Upper lobe of right lung (tissue), 1 donor: ENCODE data around the gene HOXB9. TPM values are rescaled to one million over a fixed set of nuclear protein-coding genes. Genes with fewer than 3 reads are reported as not detected.
A peak's percentile ranks its signal among the peaks of the same experiment; 100 is the strongest.

ENCODE experiments used
- ATAC-seq: fragments of 200-7000 bp; cut with Tn5 transposase; one replicate; pipeline ENCODE4 v1.9.1; 2020; ENCODE audit warnings: mild to moderate bottlenecking, moderate library complexity
- DNase-seq: peaks from one replicate; pipeline ENCODE4 v3.0.0-alpha.2; 2020
- H3K27ac ChIP-seq: fragments of 200-600 bp; one replicate; pipeline ENCODE4 v1.8.0; 2022
- H3K27me3 ChIP-seq: fragments of 200-600 bp; one replicate; pipeline ENCODE4 v1.8.0; 2022; ENCODE audit warnings: mild to moderate bottlenecking
- H3K36me3 ChIP-seq: fragments of 200-600 bp; one replicate; pipeline ENCODE4 v1.8.0; 2022
- H3K4me1 ChIP-seq: fragments of 200-600 bp; one replicate; pipeline ENCODE4 v1.8.0; 2022
- H3K4me3 ChIP-seq: fragments of 200-600 bp; one replicate; pipeline ENCODE4 v1.8.0; 2022; ENCODE audit warnings: mild to moderate bottlenecking
- H3K9me3 ChIP-seq: fragments of 200-600 bp; one replicate; pipeline ENCODE4 v1.8.0; 2022
- CTCF ChIP-seq: fragments of 200-600 bp; IDR thresholded peaks from one replicate; pipeline ENCODE4 v1.8.0; 2022; ENCODE audit warnings: antibody characterized with exemption
- intact Hi-C: fragments of 100-400 bp; cut with DNase I; formaldehyde crosslinking; loops from one replicate; pipeline ENCODE4 v1.11.0; 2022
- long read RNA-seq: library from polyadenylated mRNA; unstranded; transcript quantifications from one replicate; pipeline ENCODE4 v2.0.0, GENCODE V29; 2021
- total RNA-seq: library from RNA; stranded (reverse); fragmentation: NEBNext Ultra II Directional; extraction: Animal tissue kit (Norgen Biotek cat#: 25700); gene quantifications from one replicate; pipeline ENCODE4 v1.2.1, GENCODE V29; 2021
- donor health status: DM: no; HTN: yes; CAD: no; lungs with severe emphysema.

Gene HOXB9
- total RNA-seq, result not detected
- long read RNA-seq, result 0 reads

GRCh38 chr17:48626245-48627117, at the start of gene HOXB9:
TSS of gene HOXB9 (minus strand) at chr17:48626358. CDS start at chr17:48626269, 89 bp downstream.
- Histone ChIP-seq H3K27me3 (peaks cover 100% of the 10 kb centered on the region), H3K9me3 (no peaks in the 10 kb centered on the region), H3K36me3 (no peaks in the 10 kb centered on the region), H3K4me1 (peaks cover 22% of the 10 kb centered on the region), H3K27ac (no peak within 1 kb of the TSS), H3K4me3 (peak within 1 kb of the TSS; percentile 31)
- ATAC-seq (peak; percentile 4), DNase-seq (no peak)
- TF ChIP-seq CTCF, result no peak
- intact Hi-C loops, result loop anchor here (10.0 kb wide), 1 partner anchor 312 kb away; no protein-coding TSS in a partner anchor

- intact Hi-C loops, result loop anchor here (5.0 to 10.0 kb wide), 2 partner anchors 122 to 210 kb away; no protein-coding TSS in a partner anchor
These were observed 46.2 kb upstream of the HOXB9 start for GRCh38 chr17:48672340-48672739.

GRCh38 chr17:48671697-48672171, 45.6 kb upstream of the HOXB9 start:
- no peaks in the 10 kb centered on the region for H3K36me3 ChIP-seq
- peak; percentile 85 for DNase-seq
- intact Hi-C loops, result loop anchor here (5.0 to 10.0 kb wide), 2 partner anchors 123 to 211 kb away; no protein-coding TSS in a partner anchor
- TF ChIP-seq CTCF, result peak; percentile 91
- H3K9me3 ChIP-seq, result no peaks in the 10 kb centered on the region
- peaks cover 11% of the 10 kb centered on the region for H3K4me1 ChIP-seq
- ATAC-seq, result peak; percentile 95
- no peak overlapping the region for H3K27ac ChIP-seq
- peak overlapping the region; percentile 34 for H3K4me3 ChIP-seq
- peaks cover 35% of the 10 kb centered on the region for H3K27me3 ChIP-seq

More at GRCh38 chr17:48672340-48672739, 46.2 kb upstream of the HOXB9 start:
- Histone ChIP-seq H3K27me3 (peaks cover 37% of the 10 kb centered on the region), H3K36me3 (no peaks in the 10 kb centered on the region), H3K27ac (no peak overlapping the region), H3K9me3 (no peaks in the 10 kb centered on the region), H3K4me3 (no peak overlapping the region), H3K4me1 (peaks cover 11% of the 10 kb centered on the region)
- ATAC-seq (no peak), DNase-seq (no peak)
- TF ChIP-seq CTCF, result no peak

- TF ChIP-seq CTCF, result no peak
- peaks cover 36% of the 10 kb centered on the region for H3K27me3 ChIP-seq
- no peak for ATAC-seq
- no peak overlapping the region for H3K4me3 ChIP-seq
- no peaks in the 10 kb centered on the region for H3K9me3 ChIP-seq
- DNase-seq, result no peak
- intact Hi-C loops, result no loop called here
- no peaks in the 10 kb centered on the region for H3K4me1 ChIP-seq
- H3K36me3 ChIP-seq, result no peaks in the 10 kb centered on the region
- H3K27ac ChIP-seq, result no peak overlapping the region
These were observed 37.2 kb upstream of the HOXB9 start for GRCh38 chr17:48663134-48663924.

- Histone ChIP-seq H3K4me1 (no peaks in the 10 kb centered on the region), H3K4me3 (no peak overlapping the region), H3K27me3 (peaks cover 27% of the 10 kb centered on the region), H3K27ac (no peak overlapping the region), H3K9me3 (no peaks in the 10 kb centered on the region), H3K36me3 (no peaks in the 10 kb centered on the region)
- DNase-seq (no peak), ATAC-seq (no peak)
- intact Hi-C loops, result no loop called here
- TF ChIP-seq CTCF, result no peak
These were observed 29.8 kb upstream of the HOXB9 start for GRCh38 chr17:48655913-48656312.
